Measurements from ENCODE around the gene LRP4.

DNA sequence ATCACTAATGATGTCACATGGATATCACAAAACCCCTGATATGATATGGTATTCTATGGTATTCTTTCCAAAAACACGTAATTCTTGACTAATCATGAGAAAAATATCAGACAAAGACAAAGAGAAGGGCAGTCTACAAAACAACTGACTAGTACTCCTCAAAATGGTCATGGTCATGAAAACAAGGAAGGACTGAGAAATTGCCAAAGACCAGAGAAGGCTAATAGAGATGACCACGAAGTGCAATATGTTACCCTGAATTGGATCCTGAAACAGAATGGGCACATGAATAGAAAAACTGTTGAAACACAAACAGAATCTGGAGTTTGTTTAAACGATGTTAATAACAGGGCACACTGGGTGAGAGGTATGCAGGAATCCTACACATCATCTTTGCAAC is 82.5 kb downstream of the LRP4 start:
- no peak for TF ChIP-seq EZH2 (IDR thresholded peaks at IDR 0.05; ENCODE audit: low read length, missing control alignments)
- TF ChIP-seq, protein P1, sequence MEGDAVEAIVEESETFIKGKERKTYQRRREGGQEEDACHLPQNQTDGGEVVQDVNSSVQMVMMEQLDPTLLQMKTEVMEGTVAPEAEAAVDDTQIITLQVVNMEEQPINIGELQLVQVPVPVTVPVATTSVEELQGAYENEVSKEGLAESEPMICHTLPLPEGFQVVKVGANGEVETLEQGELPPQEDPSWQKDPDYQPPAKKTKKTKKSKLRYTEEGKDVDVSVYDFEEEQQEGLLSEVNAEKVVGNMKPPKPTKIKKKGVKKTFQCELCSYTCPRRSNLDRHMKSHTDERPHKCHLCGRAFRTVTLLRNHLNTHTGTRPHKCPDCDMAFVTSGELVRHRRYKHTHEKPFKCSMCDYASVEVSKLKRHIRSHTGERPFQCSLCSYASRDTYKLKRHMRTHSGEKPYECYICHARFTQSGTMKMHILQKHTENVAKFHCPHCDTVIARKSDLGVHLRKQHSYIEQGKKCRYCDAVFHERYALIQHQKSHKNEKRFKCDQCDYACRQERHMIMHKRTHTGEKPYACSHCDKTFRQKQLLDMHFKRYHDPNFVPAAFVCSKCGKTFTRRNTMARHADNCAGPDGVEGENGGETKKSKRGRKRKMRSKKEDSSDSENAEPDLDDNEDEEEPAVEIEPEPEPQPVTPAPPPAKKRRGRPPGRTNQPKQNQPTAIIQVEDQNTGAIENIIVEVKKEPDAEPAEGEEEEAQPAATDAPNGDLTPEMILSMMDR (conservative IDR thresholded peaks at IDR 0.05 in 1 of 2, IDR thresholded peaks at IDR 0.05 in 1 of 2; ENCODE audit: low read depth in 1 of 2, low read length in 2 of 2) = no peak
